ENCODE results near the gene KL. TPM values are rescaled to one million over a fixed set of nuclear protein-coding genes. Genes with fewer than 3 reads are reported as not detected.

The KL gene
- total and polyA plus RNA-seq, 10 of the 15 experiments (the other 5 are each of a cell fraction or from before 2014, with no cell fraction given): 0.08 to 2.1 (median 1.4) TPM

- Histone ChIP-seq H3K36me3 (ENCODE audit: control insufficient read depth in 2 of 2, insufficient read depth in 2 of 2, low read length in 1 of 2) (no peaks in the 10 kb centered on the region), H3K79me2 (ENCODE audit: control insufficient read depth, insufficient read depth, low read length) (no peaks in the 10 kb centered on the region), H4K20me1 (ENCODE audit: control insufficient read depth, insufficient read depth) (no peaks in the 10 kb centered on the region), H3K27ac (ENCODE audit: control insufficient read depth, insufficient read depth) (no peak overlapping the region), H3K9me3 (replicated peaks; ENCODE audit: control insufficient read depth, insufficient read depth, low read length) (no peaks in the 10 kb centered on the region), H3K4me3 (no peak overlapping the region), H3K4me1 (ENCODE audit: control insufficient read depth, insufficient read depth, low read length) (no peaks in the 10 kb centered on the region), H3K4me2 (ENCODE audit: control insufficient read depth, insufficient read depth) (no peak overlapping the region), H3K27me3 (replicated peaks in 1 of 2; ENCODE audit: control insufficient read depth in 2 of 2, insufficient read depth in 2 of 2, low read length in 1 of 2) (no peaks in the 10 kb centered on the region), H2AFZ (ENCODE audit: control insufficient read depth, low read depth, low read length) (no peak overlapping the region), H3K9ac (ENCODE audit: control insufficient read depth, insufficient read depth, low read length) (no peak overlapping the region)
- DNase-seq (ENCODE audit: low read depth, low spot score) (no peak), FAIRE-seq (no peak), ATAC-seq (no peak)
- no TSS peak for BruUV-seq (replicated peaks)
- 59% methylated on average over 4 of the region's 4 CpGs for WGBS (ENCODE audit: insufficient coverage, insufficient replicate concordance, low lambda C conversion rate, missing lambda C conversion rate)
- ChIA-PET SMC1A (ENCODE audit: uncharacterized antibody, unreplicated experiment) (interaction anchor here (1.7 kb wide), 1 partner anchor 10 kb away, joined by 4 read pairs; no protein-coding TSS in a partner anchor), POLR2A (no interaction called here), CTCF (interaction anchor here (0.6 kb wide), 1 partner anchor 9 kb away, joined by 3 read pairs; no protein-coding TSS in a partner anchor), RAD21 (ENCODE audit: unreplicated experiment) (no interaction called here)
- TF ChIP-seq, protein P1, sequence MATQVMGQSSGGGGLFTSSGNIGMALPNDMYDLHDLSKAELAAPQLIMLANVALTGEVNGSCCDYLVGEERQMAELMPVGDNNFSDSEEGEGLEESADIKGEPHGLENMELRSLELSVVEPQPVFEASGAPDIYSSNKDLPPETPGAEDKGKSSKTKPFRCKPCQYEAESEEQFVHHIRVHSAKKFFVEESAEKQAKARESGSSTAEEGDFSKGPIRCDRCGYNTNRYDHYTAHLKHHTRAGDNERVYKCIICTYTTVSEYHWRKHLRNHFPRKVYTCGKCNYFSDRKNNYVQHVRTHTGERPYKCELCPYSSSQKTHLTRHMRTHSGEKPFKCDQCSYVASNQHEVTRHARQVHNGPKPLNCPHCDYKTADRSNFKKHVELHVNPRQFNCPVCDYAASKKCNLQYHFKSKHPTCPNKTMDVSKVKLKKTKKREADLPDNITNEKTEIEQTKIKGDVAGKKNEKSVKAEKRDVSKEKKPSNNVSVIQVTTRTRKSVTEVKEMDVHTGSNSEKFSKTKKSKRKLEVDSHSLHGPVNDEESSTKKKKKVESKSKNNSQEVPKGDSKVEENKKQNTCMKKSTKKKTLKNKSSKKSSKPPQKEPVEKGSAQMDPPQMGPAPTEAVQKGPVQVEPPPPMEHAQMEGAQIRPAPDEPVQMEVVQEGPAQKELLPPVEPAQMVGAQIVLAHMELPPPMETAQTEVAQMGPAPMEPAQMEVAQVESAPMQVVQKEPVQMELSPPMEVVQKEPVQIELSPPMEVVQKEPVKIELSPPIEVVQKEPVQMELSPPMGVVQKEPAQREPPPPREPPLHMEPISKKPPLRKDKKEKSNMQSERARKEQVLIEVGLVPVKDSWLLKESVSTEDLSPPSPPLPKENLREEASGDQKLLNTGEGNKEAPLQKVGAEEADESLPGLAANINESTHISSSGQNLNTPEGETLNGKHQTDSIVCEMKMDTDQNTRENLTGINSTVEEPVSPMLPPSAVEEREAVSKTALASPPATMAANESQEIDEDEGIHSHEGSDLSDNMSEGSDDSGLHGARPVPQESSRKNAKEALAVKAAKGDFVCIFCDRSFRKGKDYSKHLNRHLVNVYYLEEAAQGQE (IDR thresholded peaks at IDR 0.05; ENCODE audit: low read depth, low read length): no peak
- no peak for TF ChIP-seq CREM (IDR thresholded peaks at IDR 0.05; ENCODE audit: low read depth)
- TF ChIP-seq, protein P2, sequence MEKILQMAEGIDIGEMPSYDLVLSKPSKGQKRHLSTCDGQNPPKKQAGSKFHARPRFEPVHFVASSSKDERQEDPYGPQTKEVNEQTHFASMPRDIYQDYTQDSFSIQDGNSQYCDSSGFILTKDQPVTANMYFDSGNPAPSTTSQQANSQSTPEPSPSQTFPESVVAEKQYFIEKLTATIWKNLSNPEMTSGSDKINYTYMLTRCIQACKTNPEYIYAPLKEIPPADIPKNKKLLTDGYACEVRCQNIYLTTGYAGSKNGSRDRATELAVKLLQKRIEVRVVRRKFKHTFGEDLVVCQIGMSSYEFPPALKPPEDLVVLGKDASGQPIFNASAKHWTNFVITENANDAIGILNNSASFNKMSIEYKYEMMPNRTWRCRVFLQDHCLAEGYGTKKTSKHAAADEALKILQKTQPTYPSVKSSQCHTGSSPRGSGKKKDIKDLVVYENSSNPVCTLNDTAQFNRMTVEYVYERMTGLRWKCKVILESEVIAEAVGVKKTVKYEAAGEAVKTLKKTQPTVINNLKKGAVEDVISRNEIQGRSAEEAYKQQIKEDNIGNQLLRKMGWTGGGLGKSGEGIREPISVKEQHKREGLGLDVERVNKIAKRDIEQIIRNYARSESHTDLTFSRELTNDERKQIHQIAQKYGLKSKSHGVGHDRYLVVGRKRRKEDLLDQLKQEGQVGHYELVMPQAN (conservative IDR thresholded peaks at IDR 0.05): no peak
- in situ Hi-C loops (cut with MboI) (no loop called here), intact Hi-C loops (cut with micrococcal nuclease; ENCODE audit: unreplicated experiment) (no loop called here)
Observed at GRCh38 chr13:33090755-33091414, 74.7 kb downstream of the KL start.

Measured in GM12878 (cell line).